Liver (tissue), 3 donors: ENCODE measurements around the gene BLOC1S2.

Source experiments
- CTCF ChIP-seq: fragments of 150-350 bp; IDR thresholded peaks from 2 replicates; pipeline ENCODE4 v1.5.1; 2017; ENCODE audit warnings: improper control_type of control experiment, low read depth, low read length; ENCODE audit not compliant: missing input control
- FOXA2 ChIP-seq: IDR thresholded peaks from 2 replicates; pipeline ENCODE4 v1.6.1; 2016; ENCODE audit warnings: antibody characterized with exemption
- GABPA ChIP-seq, 2 donors: IDR thresholded peaks in 1 of 2; conservative IDR thresholded peaks in 1 of 2; 2 replicates each; pipeline ENCODE4 v1.6.1; 2016; ENCODE audit warnings: antibody characterized with exemption in 2 of 2, mild to moderate bottlenecking in 1 of 2, moderate library complexity in 1 of 2
- HNF4A ChIP-seq, 2 donors: conservative IDR thresholded peaks; 2 replicates each; pipeline ENCODE4 v1.6.1; 2016; ENCODE audit warnings: antibody characterized with exemption in 2 of 2, mild to moderate bottlenecking in 2 of 2
- JUND ChIP-seq, 2 donors: IDR thresholded peaks; 2 replicates each; pipeline ENCODE4 v1.6.1; 2016; ENCODE audit warnings: antibody characterized with exemption in 2 of 2
- MAX ChIP-seq: IDR thresholded peaks from 2 replicates; pipeline ENCODE4 v1.6.1; 2016; ENCODE audit warnings: antibody characterized with exemption
- NR2F2 ChIP-seq: IDR thresholded peaks from 2 replicates; pipeline ENCODE4 v1.6.1; 2016; ENCODE audit warnings: antibody characterized with exemption
- REST ChIP-seq: IDR thresholded peaks from 2 replicates; pipeline ENCODE4 v1.6.1; 2016; ENCODE audit warnings: antibody characterized with exemption, mild to moderate bottlenecking
- TAF1 ChIP-seq: conservative IDR thresholded peaks from 2 replicates; pipeline ENCODE4 v1.6.1; 2016; ENCODE audit warnings: antibody characterized with exemption, mild to moderate bottlenecking
- YY1 ChIP-seq: IDR thresholded peaks from 2 replicates; pipeline ENCODE4 v1.6.1; 2016; ENCODE audit warnings: antibody characterized with exemption, mild to moderate bottlenecking
- donor health status: healthy.
- donor health status: healthy.

- TF ChIP-seq HNF4A (conservative IDR thresholded peaks at IDR 0.05) (no peak), CTCF (no peak), MAX (no peak), TAF1 (no peak), YY1 (no peak), FOXA2 (no peak), GABPA (IDR thresholded peaks at IDR 0.05 in 1 of 2, conservative IDR thresholded peaks at IDR 0.05 in 1 of 2) (no peak), JUND (IDR thresholded peaks at IDR 0.05) (no peak), REST (no peak), NR2F2 (no peak)
Observed at GRCh38 chr10:100288196-100288595, 1.7 kb upstream of the BLOC1S2 start.
